Measurements from ENCODE around the gene TBC1D22A.

The TBC1D22A gene

DNA sequence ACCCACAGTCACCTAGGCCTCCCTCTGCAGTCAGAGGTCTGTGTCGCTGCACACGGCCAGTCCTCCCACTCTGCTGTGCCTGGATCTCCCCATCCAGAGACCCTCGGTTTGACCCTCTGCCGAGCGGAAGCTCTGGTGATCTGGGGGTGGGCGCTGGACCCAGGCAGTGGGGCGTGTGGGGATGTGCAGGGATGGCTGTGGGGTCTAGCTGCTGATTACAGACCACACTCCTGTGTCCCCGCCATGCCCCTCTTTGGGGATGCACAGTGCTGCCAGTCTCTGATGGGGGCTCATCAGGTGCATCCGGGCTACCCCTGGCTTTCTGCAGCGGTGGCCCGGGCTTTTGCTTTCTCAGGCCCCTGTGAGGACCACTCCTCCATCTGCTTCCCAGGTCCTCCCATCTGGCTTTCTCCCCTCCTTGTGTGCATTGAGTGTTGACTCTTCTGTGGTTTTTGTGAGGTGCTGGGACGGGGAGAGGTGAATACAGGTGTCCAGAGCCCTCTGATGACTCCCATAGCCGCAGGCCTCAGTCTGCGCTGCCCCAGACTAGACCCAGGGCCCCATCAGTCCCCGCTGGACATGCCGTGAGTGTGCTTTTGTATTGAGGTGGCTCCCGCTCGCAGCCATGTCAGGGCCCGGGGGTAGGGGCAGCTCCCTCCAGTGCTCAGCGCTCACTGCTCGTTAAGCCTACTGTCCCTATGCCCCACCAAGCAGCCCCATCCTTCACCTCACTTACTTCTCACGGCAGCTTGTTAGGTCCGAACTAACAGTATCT lies 251.6 kb downstream of the TBC1D22A start:
- no peak for DNase-seq (ENCODE audit: low read depth)

DNA sequence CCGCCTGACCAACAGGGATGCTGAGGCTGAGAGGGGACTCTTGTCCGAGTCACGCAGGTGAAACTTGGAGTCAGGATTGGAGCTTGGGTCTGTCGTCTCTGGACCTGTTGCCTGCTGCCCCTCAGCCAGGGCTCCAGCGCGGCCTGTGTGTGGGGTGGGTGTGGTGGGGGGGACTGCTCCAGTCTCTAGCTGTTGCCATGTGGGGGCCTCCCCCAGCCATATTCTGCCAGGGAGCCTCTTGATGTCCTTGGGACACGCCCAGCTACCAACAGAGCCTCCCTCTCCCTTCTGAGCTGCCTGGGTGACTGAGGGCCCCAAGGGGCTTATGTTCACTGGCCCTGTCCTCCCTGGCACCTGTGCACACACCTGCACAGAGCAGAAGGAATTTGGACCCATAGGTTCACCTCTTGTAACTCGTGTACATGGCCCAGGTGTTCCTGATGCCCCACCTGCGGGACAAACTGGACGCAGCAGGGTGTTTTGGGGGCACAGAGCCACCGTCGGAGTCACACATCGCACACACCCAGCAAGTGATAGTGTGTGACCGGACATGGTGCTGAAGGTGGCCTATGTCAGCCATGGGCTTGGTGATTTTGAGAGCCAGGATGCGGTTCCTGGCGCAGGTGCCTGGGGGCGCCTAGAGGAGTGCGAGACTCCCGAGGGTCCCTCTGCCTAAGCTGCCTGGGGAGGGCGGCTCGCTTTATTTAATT lies 252.3 kb downstream of the TBC1D22A start:
- DNase-seq (ENCODE audit: low read depth) = no peak

DNA sequence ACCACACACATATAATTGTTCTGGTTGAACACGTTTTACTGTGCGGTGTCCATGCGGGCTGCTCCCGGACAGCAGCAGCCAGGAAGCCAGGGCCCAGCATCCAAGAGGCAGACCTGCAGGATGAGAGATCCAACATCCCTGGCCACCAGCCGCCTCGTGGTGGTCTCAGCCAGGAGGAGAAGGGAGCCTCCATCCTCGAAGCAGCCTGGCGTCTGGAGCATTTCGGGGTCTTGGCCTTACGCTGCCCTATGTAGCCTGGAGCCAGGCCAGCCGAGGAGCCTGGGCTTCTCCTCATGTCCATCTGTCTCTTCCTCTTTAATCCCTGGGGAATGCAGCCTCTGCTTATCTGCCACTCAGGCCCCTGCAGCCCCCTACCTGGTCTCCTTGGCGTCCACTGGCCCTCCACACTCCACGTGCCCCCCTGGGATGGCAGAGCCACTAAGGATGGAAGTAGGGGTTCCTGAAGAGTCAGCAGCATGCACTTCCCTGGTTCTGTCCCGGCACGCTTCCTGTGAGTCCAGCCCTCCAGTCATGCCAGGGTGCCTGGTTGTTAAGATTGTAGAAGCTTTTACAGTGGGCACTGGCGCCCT lies 253.2 kb downstream of the TBC1D22A start:
- no peak for DNase-seq (ENCODE audit: low read depth)

DNA sequence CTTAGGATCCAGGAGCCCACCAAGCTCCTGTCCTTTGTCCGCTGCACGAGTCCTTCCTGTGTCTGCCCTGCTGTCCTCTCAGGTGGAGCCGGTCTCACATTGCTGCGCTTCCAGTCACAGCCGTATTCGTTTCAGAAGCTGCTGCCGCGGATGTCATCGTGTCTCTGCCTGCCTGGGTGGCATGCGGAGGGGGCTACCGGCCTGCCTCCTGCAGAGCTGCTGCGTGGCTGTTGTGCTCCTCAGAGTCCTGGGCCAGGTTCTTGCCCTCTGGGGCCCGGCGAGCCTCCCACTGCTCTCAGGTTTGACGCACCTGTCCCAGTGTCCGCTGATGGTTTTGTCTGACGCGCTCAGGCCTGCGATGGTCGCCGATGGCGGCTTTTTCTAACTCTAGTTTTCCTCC lies 254.2 kb downstream of the TBC1D22A start:
- no peak for DNase-seq (ENCODE audit: low read depth)

DNA sequence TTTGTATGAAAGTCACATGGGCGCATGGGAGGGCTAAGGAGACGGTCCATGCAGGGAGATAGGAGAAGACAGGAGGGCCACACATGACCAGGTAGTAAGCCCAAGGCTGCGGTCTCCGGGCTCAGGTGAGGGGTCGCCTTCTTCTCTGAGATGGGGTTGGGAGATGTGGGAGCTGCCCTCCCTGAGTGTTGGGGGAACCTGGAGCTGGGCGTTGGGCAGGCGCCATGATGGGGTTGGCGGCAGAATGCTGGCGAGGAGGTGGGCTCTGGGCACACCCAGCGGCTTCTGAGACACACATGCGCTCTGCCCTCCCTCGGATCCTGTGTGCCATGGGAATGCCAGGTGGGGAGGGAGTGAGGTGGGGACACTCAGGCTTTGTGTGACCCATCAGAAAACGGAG lies 254.8 kb downstream of the TBC1D22A start:
- DNase-seq (ENCODE audit: low read depth) = no peak

DNA sequence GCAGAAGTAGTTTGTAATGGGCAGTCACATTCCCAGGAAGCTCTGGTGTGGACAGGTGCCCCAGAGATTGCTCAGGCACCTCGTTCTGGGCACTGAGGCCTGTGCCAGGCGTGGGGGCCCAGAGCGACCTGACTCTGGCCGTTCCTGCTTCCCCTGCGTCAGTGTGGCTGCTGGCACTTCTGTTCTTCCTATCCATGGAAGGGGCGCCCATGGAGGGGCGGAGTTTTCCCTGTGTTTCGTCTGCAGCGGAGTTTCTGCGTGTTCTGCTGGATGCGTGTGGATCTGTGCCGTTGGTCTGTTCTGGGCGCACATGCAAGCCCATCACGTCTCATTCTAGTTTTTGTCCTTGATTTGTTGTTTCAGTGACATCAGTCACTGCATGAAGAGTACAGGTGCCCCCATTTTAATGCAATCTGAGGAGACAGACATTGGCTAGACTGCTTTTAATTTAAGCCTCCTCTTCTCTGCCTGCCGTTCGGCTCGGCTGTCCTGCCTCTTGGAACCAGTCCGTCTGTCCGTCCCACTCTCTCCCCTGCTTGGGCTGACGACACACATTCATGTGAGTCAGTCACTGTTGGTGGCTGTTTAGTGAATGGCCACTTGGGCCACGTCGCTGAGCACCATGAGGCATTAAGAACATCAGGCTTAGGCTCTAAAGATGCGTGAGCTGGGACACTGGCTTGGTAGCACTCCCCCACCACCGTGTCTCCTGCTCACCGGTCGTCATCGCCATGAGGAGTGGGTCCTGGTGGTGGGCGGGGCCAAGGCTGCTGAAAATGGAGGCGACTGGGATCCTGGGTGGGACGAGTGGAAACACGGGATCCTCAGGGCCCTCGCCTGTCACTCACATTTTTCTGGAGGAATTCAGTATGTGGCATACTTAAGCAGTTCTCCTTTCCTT lies 255.8 kb downstream of the TBC1D22A start:
- DNase-seq (ENCODE audit: low read depth) = no peak

DNA sequence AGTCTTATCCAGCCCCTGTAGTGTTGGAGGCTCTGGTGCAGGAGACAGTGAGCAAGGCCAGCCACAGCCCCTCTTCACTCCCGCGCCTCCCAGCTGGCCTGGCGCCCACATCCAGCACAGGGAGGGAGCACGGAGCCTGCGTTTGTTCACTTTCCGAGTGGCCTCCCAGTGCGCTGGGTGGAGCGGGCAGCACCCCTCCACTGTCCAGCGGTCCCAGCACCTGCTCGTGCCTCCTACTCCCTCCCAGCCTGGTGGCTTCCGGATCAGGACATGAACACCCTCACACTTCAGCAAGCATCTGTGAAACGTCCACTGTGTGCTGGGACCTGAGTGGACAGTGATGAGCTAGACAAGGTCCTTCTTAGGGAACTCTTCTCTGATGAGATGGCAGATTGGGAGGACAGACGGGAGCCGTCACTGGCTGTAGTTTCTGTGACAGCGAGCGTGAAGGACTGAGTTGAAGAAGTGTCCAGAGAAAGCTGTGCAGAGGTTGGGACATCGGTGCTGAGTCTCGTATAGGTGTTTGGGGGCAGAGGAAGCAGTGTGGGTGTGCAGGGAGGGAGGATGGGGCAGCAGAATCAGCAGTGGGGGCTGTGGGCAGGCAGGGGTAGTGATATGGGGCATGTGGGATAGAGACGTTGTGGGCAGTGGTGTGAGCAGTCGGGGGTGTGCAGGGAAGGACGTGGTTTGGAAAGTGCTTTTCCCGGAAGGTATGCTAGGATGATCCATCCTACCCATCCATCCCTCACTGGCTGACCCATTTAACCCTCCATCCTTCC lies 256.8 kb downstream of the TBC1D22A start:
- no peak for DNase-seq (ENCODE audit: low read depth)

DNA sequence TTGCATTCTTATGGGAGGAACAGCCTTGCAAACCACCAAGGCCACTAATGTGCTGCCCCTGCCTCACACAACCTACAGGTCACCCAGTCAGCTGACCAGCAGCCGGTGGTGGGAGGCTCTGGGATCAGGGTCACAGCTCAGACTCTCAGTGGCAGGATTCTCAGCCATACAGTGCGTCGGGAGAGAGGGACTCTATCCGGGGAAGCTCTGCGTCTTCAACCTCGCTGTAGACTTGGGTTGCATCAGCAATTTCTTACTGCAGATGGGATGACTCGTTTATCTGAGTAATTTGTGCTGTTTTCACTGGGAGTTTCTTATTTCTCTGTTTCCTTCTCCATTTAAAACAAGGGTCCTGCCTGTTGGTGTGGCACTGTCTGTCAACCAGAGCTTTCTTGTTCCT lies 257.7 kb downstream of the TBC1D22A start:
- no peak for DNase-seq (ENCODE audit: low read depth)

DNA sequence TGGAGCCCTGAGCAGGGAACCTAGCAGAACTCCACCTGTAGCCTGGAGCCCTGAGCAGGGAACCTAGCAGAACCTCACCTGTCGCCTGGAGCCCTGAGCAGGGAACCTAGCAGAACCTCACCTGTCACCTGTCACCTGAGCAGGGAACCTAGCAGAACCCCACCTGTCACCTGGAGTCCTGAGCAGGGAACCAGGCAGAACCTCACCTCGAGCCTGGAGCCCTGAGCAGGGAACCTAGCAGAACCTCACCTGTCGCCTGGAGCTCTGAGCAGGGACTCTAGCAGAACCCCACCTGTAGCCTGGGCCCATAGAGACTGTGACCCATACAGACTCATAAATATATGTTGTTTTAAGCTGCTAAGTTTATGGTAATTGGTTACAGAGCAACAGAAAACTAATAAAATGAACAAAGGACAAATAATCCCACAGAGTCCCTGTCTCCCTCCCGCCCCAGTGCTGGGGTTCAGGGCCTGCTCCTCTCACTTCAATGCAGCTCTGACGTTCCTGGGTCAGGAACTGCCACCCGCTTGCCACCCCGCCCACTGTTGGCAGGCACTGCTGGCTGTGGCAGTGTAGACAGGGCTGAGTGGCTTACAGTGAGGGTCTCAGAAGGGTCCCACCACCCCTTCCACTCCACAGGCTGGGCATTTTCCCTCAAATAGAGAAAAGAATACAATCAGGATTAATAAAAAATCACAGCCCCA lies 259.1 kb downstream of the TBC1D22A start:
- no peak for DNase-seq (ENCODE audit: low read depth)

DNA sequence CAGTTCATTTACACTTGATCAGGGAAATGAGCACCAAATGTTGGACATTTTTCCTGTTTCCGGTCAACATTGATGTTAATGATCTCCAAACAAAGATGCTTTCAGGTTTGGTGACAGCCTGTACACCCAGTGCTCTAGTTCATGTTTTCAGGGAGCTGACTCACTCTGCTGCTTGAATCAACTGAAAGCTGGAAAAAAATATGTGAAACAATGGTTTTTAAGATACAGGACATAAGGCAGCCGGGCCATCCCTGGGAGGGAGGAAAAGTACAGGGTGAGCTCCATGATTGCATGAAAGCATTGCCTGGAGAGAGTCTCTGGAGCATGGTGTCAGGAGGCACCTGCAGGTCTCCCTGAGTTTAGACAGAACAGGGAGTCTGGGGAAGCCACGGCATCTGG lies 259.6 kb downstream of the TBC1D22A start:
- DNase-seq (ENCODE audit: low read depth) = no peak

DNA sequence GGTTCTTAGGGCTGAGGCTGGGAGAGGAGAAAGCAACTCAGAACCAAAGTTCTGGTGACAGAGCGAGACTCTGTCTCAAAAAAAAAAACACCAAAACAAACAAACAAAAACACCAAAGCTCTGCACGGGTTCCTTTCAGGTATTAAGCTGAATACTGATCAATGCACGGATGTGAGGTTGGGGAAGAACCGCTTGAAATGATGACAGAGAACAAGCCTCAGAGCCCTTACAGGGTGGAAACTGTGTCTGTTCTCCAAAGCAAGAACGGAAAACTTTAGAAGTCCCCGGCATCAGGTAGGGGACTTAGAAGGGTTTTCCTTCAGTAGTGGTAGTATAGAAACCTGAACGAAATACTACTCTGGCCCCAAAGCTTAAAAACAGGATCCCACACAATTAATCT lies 260.0 kb downstream of the TBC1D22A start:
- no peak for DNase-seq (ENCODE audit: low read depth)

DNA sequence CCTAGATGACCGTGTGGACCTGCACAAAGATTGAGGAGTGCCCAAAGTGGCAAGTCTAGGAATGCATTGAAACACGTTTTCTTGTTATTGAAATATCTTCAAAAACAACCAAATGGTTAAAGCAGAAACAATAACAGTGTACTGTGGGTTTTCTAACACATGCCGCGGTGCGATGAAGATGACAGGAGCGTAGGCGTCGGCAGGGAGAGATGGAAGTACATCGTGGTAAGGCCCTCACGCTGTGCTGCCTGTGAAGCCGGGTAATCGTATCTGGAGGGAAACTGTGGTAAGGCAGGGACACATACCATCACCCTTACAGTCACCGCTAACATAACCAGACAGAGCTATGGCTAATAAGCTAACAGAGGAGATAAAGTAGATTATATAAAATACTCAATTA lies 261.4 kb downstream of the TBC1D22A start:
- no peak for DNase-seq (ENCODE audit: low read depth)

DNA sequence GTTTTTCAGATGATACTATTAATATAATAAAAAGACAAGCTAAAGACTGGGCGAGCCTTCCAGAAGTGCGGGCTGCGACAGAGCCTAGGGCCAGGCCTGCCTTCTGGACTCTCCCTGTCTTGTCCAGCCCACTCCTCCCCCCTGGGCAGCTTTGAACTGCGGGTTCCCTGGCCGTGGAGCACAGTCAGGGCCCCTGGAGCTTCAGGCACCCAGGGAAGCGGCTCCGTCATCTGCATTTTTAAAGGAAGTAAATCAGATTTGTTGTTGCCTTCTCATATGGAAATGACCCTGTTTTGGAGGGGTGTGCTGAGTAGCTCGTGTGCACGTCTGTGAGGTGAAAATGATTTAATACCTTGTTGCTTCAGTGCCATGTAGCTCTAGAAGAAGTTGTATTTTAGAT lies 265.3 kb downstream of the TBC1D22A start:
- DNase-seq (ENCODE audit: low read depth) = no peak

DNA sequence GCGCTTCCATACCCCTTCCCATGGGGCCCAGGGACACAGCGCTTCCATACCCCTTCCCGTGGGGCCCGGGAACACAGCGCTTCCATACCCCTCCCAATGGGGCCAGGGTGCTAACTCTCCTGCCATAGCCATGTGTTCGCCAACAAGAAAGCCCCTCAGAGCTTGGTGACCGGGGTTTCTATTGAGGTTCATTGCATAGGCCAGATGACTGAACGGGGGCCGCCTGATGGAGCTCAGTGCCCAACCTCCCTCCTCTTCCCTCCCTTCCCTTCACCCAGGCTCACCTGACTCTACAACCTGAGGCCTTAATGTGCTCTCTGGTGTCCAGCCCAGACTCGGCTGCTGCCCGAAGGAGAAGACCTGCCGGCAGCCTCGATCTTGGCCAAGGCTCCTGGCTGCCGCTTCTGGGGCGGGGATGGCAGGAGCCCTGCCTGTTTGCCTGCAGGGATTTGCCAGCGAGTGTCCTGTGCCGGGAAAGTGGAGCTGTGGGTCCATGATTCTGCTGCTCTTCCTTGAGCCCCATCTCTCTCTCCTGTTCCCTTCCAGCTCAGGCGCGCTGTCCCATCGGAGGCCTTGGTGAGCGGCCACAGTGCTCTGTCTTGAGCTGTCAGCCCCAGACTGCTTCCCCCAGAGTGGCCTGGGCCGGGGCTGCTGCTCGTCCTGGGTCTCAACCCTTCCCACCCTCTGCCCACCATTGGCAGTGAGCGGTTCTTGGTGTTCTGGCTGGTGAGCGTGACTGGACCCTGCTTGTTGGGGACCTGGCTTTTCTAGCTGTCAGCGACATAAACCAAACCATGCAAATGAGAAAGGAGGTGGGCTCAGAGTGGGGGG lies 267.0 kb downstream of the TBC1D22A start:
- DNase-seq (ENCODE audit: low read depth) = no peak

DNA sequence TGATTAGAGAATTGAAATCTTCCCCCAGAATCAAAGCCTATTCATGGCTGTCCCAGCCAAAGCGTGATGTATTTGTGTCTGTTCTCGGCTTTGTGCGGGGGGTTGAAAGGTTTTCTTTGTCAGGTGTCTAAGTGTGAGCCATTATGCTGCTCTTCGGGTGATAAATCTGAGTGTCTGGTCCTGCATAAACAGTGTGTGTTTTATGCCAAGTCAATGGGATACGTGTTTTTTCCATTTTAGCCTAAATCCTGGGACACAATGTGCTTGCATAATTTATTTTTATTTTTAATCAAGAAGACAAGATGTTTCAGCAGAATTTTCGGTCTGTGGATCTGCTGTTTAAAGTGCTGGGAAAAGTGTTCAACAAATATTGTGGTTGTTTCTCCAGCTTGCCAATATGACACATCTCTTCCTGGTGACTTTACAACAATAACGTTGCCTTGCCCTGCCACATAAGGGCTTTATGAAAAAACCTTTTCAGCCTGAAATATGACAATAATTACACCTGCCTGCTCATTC lies 267.8 kb downstream of the TBC1D22A start:
- no peak for DNase-seq (ENCODE audit: low read depth)

DNA sequence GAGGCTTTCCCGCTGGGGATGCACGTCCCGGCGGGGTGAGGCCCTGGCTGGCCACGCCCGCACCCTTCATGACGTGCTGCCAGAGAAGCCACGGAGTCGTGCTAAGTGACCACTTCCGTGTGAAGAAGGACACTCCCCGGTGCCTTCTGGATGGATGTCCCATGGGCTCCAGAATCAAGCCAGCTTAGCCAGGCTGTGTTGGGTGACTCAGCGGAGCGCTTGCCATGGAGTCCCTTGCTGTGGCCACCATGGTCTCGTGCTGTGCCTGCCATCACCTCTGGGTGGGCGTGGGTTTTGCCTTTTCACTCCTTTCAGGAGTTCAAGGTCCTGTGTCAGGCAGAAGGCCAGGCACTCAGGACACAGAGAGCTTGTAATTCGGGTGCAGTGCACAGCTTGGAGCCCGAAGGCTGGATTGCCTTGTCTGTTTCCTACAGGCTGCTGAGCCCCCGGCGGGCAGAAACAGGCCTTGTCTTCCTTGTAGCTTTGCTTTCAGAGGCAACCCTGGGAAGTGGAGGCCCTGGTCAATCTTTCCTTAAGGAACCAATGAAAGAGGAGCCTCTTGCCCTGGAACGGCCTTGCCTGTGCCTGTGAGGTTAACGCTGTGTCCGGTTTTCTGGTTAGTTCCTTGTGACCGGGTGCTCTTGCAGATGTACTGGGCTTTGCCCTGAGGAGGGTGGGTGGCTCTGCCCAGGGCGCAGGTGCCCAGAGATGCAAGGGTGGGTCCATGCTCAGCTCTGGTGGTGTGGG lies 268.6 kb downstream of the TBC1D22A start:
- DNase-seq (ENCODE audit: low read depth) = no peak

DNA sequence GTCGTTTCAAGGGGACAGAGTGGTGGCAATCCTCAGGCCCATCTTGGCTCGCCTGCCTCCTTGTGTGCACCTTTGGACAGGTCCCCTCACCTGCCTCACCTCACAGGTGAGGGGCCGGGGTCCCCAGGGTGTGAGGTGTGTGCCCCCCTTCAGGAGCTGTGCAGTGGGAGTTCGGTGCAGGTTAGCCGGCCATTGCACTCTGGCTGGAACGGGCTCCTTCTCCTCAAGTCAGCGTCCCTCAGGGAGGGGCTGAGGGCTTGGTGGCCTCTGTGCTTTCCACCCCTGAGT lies 269.1 kb downstream of the TBC1D22A start:
- DNase-seq (ENCODE audit: low read depth) = no peak

DNA sequence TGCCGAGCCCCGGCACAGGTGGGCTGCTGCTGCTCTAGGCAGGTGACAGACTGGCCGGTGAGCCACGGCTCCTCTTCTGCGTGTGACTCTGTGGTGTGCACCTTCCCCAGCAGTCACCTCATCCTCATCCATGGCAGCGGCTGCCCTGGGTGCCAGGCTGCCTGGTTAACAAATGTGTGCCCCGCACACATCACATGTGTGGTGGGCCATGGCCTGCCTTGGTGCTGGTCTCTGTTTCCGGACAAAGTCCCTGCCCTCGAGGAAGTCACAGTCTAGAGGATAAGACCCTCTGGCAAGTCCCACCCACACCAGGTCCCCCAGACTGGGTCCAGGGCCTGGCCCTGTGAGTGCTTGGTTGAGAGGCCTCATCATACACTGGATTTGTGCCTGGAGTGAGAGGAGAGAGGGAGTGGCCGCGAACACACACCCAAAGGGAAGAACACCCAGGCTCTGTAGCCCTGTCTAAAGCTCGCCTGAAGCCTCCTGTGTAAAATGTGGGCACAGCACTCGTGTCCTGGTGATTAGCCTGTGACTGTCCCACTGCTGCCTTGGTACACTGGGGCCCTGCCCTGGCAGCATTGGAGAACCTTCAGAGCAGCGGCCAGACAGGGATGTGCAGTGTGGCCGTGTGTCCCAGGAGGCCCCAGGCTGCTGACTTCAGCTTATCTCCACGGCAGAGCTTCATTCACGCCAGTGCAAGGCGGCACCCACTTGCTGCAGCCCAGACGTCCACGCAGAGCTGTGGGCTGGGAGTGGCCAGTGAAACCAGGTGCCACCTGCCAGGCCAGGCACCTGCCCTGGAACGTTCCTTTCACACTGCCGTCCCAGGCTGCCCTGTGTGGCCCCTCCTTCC lies 269.9 kb downstream of the TBC1D22A start:
- DNase-seq (ENCODE audit: low read depth) = no peak

Measured in stimulated activated CD8-positive, alpha-beta memory T cell treated with anti-CD3 and anti-CD28 coated beads, Interleukin-12 subunit alpha, Interleukin-12 subunit beta, amount 100 ng/mL, for 4 hours (primary cell).